ENCODE results near the gene LINGO4. TPM values are rescaled to one million over a fixed set of nuclear protein-coding genes. Genes with fewer than 3 reads are reported as not detected.

LINGO4 gene
- total and polyA plus RNA-seq, 2 donors (not counting 1 experiment from before 2014, with no cell fraction given): not detected

- peaks cover 3% of the 10 kb centered on the region for H3K4me1 ChIP-seq (ENCODE audit: control insufficient read depth, extremely low read depth, insufficient read depth, low read length)
- no peak overlapping the region for H3K27ac ChIP-seq (ENCODE audit: insufficient read depth, low read length)
- peaks cover 4% of the 10 kb centered on the region for H3K36me3 ChIP-seq (ENCODE audit: control insufficient read depth, insufficient read depth, low read length)
- no peaks in the 10 kb centered on the region for H3K9me3 ChIP-seq (ENCODE audit: control insufficient read depth, insufficient read depth, low read depth, low read length)
- no peak overlapping the region for H3K4me3 ChIP-seq (replicated peaks in 1 of 4; ENCODE audit: control extremely low read depth in 1 of 4, insufficient read depth in 1 of 4, low read depth in 3 of 4, low read length in 4 of 4)
- H2AFZ ChIP-seq (ENCODE audit: low read length): no peak overlapping the region
- no peak overlapping the region for H3K4me2 ChIP-seq (ENCODE audit: extremely low read depth, insufficient read depth, low read length)
- no peaks in the 10 kb centered on the region for H3K79me2 ChIP-seq (ENCODE audit: control insufficient read depth, insufficient read depth, low read length)
- TF ChIP-seq CTCF (conservative IDR thresholded peaks at IDR 0.05 in 1 of 2, IDR thresholded peaks at IDR 0.05 in 1 of 2; ENCODE audit: low read depth in 1 of 2, low read length in 2 of 2) (no peak), EZH2 (IDR thresholded peaks at IDR 0.05; ENCODE audit: low read length, missing control alignments) (no peak)
- peak in 1 of 2 donors; percentile 2 for DNase-seq (ENCODE audit: low read depth in 2 of 2)
- no peak overlapping the region for H3K9ac ChIP-seq (ENCODE audit: insufficient read depth, low read length)
- H4K20me1 ChIP-seq (ENCODE audit: control insufficient read depth, extremely low read depth, insufficient read depth, low read length): no peaks in the 10 kb centered on the region
- no peaks in the 10 kb centered on the region for H3K27me3 ChIP-seq (ENCODE audit: control insufficient read depth, insufficient read depth, low read length)
Observed at GRCh38 chr1:151759241-151759640, 46.0 kb downstream of the LINGO4 start.

- DNase-seq (ENCODE audit: low read depth in 2 of 2): peak; percentile 5 to 31
- Histone ChIP-seq H3K36me3 (ENCODE audit: control insufficient read depth, insufficient read depth, low read length) (peaks cover 4% of the 10 kb centered on the region), H3K27ac (ENCODE audit: insufficient read depth, low read length) (no peak overlapping the region), H3K27me3 (ENCODE audit: control insufficient read depth, insufficient read depth, low read length) (no peaks in the 10 kb centered on the region), H3K79me2 (ENCODE audit: control insufficient read depth, insufficient read depth, low read length) (no peaks in the 10 kb centered on the region), H3K4me1 (ENCODE audit: control insufficient read depth, extremely low read depth, insufficient read depth, low read length) (peaks cover 3% of the 10 kb centered on the region), H3K4me3 (replicated peaks in 1 of 4; ENCODE audit: control extremely low read depth in 1 of 4, insufficient read depth in 1 of 4, low read depth in 3 of 4, low read length in 4 of 4) (no peak overlapping the region), H3K4me2 (ENCODE audit: extremely low read depth, insufficient read depth, low read length) (no peak overlapping the region), H4K20me1 (ENCODE audit: control insufficient read depth, extremely low read depth, insufficient read depth, low read length) (no peaks in the 10 kb centered on the region), H2AFZ (ENCODE audit: low read length) (no peak overlapping the region), H3K9ac (ENCODE audit: insufficient read depth, low read length) (no peak overlapping the region), H3K9me3 (ENCODE audit: control insufficient read depth, insufficient read depth, low read depth, low read length) (no peaks in the 10 kb centered on the region)
- TF ChIP-seq CTCF (conservative IDR thresholded peaks at IDR 0.05 in 1 of 2, IDR thresholded peaks at IDR 0.05 in 1 of 2; ENCODE audit: low read depth in 1 of 2, low read length in 2 of 2) (no peak), EZH2 (IDR thresholded peaks at IDR 0.05; ENCODE audit: low read length, missing control alignments) (no peak)
Observed at GRCh38 chr1:151756291-151756690, 48.9 kb downstream of the LINGO4 start.

Other genes with a start within 250 kb of the LINGO4 start
- 31.1 and 38.1 TPM in 2 replicates for gene SNX27, start 193.4 kb downstream of the LINGO4 start, total RNA-seq
- 24.4 and 29.5 TPM in 2 replicates for gene SNX27, start 193.4 kb downstream of the LINGO4 start, polyA plus RNA-seq
- not detected in 2 replicates for gene CELF3, start 88.6 kb downstream of the LINGO4 start, total RNA-seq
- not detected in 2 replicates for gene CELF3, start 88.6 kb downstream of the LINGO4 start, polyA plus RNA-seq
- gene RIIAD1, start 83.9 kb downstream of the LINGO4 start, total RNA-seq: not detected in 2 replicates
- not detected in 2 replicates for gene RIIAD1, start 83.9 kb downstream of the LINGO4 start, polyA plus RNA-seq
- gene MRPL9, start 41.9 kb downstream of the LINGO4 start, total RNA-seq: 86.5 and 91.4 TPM in 2 replicates
- gene MRPL9, start 41.9 kb downstream of the LINGO4 start, polyA plus RNA-seq: 58.3 and 79.2 TPM in 2 replicates
- 1.8 and 5.6 TPM in 2 replicates for gene TDRKH, start 14.9 kb downstream of the LINGO4 start, total RNA-seq
- 1.8 and 2.1 TPM in 2 replicates for gene TDRKH, start 14.9 kb downstream of the LINGO4 start, polyA plus RNA-seq
- under 0.01 and 0.17 TPM in 2 replicates for gene RORC, start 26.4 kb upstream of the LINGO4 start, total RNA-seq
- gene RORC, start 26.4 kb upstream of the LINGO4 start, polyA plus RNA-seq: not detected in 2 replicates
- not detected in 2 replicates for gene C2CD4D, start 34.4 kb upstream of the LINGO4 start, total RNA-seq
- gene C2CD4D, start 34.4 kb upstream of the LINGO4 start, polyA plus RNA-seq: not detected in 2 replicates
- not detected in 2 replicates for gene THEM5, start 48.3 kb upstream of the LINGO4 start, total RNA-seq
- not detected in 2 replicates for gene THEM5, start 48.3 kb upstream of the LINGO4 start, polyA plus RNA-seq
- 4.6 and 6.4 TPM in 2 replicates for gene THEM4, start 104.1 kb upstream of the LINGO4 start, total RNA-seq
- 15.8 and 18.7 TPM in 2 replicates for gene THEM4, start 104.1 kb upstream of the LINGO4 start, polyA plus RNA-seq
- 136 and 141 TPM in 2 replicates for gene S100A10, start 188.4 kb upstream of the LINGO4 start, total RNA-seq
- gene S100A10, start 188.4 kb upstream of the LINGO4 start, polyA plus RNA-seq: 599 and 750 TPM in 2 replicates
- 21.3 and 55.8 TPM in 2 replicates for gene S100A11, start 231.6 kb upstream of the LINGO4 start, total RNA-seq
- gene S100A11, start 231.6 kb upstream of the LINGO4 start, polyA plus RNA-seq: 1,144 and 1,638 TPM in 2 replicates